ENCODE data around the gene RXRA.

- TF ChIP-seq CTCF (IDR thresholded peaks at IDR 0.05) (no peak), POLR2A (IDR thresholded peaks at IDR 0.05) (no peak), POLR2AphosphoS5 (IDR thresholded peaks at IDR 0.05; ENCODE audit: insufficient read depth in 1 of 2, low read depth in 1 of 2) (no peak)
These were observed 5.2 kb downstream of the RXRA start for GRCh38 chr9:134331186-134332025.

All from vagina (tissue), 2 donors.